Activated naive CD4-positive, alpha-beta T cell treated with Interleukin-2 at 50 U/mL for 16 hours (primary cell): ENCODE results near the gene BEGAIN.

Experiments used
- DNase-seq: peaks from one replicate; pipeline ENCODE4 v3.0.0-alpha.2; 2020

Gene BEGAIN

GRCh38 chr14:100566586-100566985 is 20.6 kb downstream of the BEGAIN start:
- DNase-seq = no peak

GRCh38 chr14:100566119-100566518 is 21.1 kb downstream of the BEGAIN start:
- DNase-seq = no peak

GRCh38 chr14:100565650-100566049 is 21.6 kb downstream of the BEGAIN start:
- no peak for DNase-seq

- DNase-seq = no peak
These were observed 22.7 kb downstream of the BEGAIN start for GRCh38 chr14:100564512-100564911.

- no peak for DNase-seq
These were observed 24.5 kb downstream of the BEGAIN start for GRCh38 chr14:100562751-100563150.

GRCh38 chr14:100561005-100561404 is 26.2 kb downstream of the BEGAIN start:
- no peak for DNase-seq

- DNase-seq = no peak
These were observed 26.7 kb downstream of the BEGAIN start for GRCh38 chr14:100560471-100560870.

GRCh38 chr14:100559455-100559854 is 27.8 kb downstream of the BEGAIN start:
- DNase-seq = no peak

GRCh38 chr14:100558966-100559365 is 28.3 kb downstream of the BEGAIN start:
- DNase-seq = no peak

GRCh38 chr14:100558226-100558625 is 29.0 kb downstream of the BEGAIN start:
- DNase-seq = no peak

- DNase-seq = no peak
These were observed 29.6 kb downstream of the BEGAIN start for GRCh38 chr14:100557658-100558057.

- DNase-seq = no peak
These were observed 30.2 kb downstream of the BEGAIN start for GRCh38 chr14:100556936-100557505.

GRCh38 chr14:100556140-100556475 is 31.1 kb downstream of the BEGAIN start:
- DNase-seq = no peak

- DNase-seq = no peak
These were observed 31.6 kb downstream of the BEGAIN start for GRCh38 chr14:100555436-100556139.

- no peak for DNase-seq
These were observed 32.4 kb downstream of the BEGAIN start for GRCh38 chr14:100554696-100555320.

GRCh38 chr14:100554082-100554677 is 33.0 kb downstream of the BEGAIN start:
- no peak for DNase-seq

GRCh38 chr14:100553471-100553870 is 33.7 kb downstream of the BEGAIN start:
- no peak for DNase-seq

- no peak for DNase-seq
These were observed 34.6 kb downstream of the BEGAIN start for GRCh38 chr14:100552524-100553125.

GRCh38 chr14:100551056-100551455 is 36.2 kb downstream of the BEGAIN start:
- DNase-seq = no peak

GRCh38 chr14:100549834-100550625 is 37.2 kb downstream of the BEGAIN start:
- DNase-seq = no peak

- DNase-seq = no peak
These were observed 38.3 kb downstream of the BEGAIN start for GRCh38 chr14:100548939-100549338.

- no peak for DNase-seq
These were observed 38.9 kb downstream of the BEGAIN start for GRCh38 chr14:100548295-100548655.
